Panc1 (cell line): ENCODE data around the gene PRDX5. TPM values are rescaled to one million over a fixed set of nuclear protein-coding genes. Genes with fewer than 3 reads are reported as not detected.

Experiments used
- ATAC-seq: fragments of 200-7000 bp; cut with Tn5 transposase; 2 replicates; pipeline ENCODE4 v1.9.1; 2020; ENCODE audit warnings: mild to moderate bottlenecking, moderate library complexity
- BruUV-seq: library from RNA; stranded (reverse); fragments of 400-500 nt; replicated peaks from 2 replicates; lab custom pipeline; 2021; lab: Mats Ljungman, UMichigan
- CTCF ChIA-PET: fragments of 300-600 bp; sonication (Branson Sonifier 250); formaldehyde crosslinking; loops from one replicate; lab custom pipeline; 2022; ENCODE audit warnings: antibody characterized with exemption; lab: Charles Lee
- POLR2A ChIA-PET: fragments of 300-600 bp; sonication (Branson Sonifier 250); formaldehyde crosslinking; loops from one replicate; lab custom pipeline; 2022; ENCODE audit warnings: antibody characterized with exemption; lab: Charles Lee
- DNase-seq: peaks from one replicate; pipeline ENCODE4 v3.0.0-alpha.2; 2010; ENCODE audit warnings: low read depth, low spot score
- H3K27ac ChIP-seq: 2 replicates; pipeline ENCODE4 v1.5.1; 2011; ENCODE audit warnings: mild to moderate bottlenecking, low read length, inconsistent platforms
- H3K27me3 ChIP-seq: fragments of 200-500 bp; sonication (Bioruptor generic); 2 replicates; pipeline ENCODE4 v1.6.0; 2014; ENCODE audit warnings: low read length, inconsistent platforms; ENCODE audit not compliant: control insufficient read depth, insufficient read depth
- H3K36me3 ChIP-seq: fragments of 200-500 bp; sonication (Bioruptor generic); 2 replicates; pipeline ENCODE4 v1.5.1; 2014; ENCODE audit warnings: inconsistent platforms, mild to moderate bottlenecking, low read length, moderate library complexity; ENCODE audit not compliant: control insufficient read depth, insufficient read depth
- H3K4me1 ChIP-seq: 2 replicates; pipeline ENCODE4 v1.5.1; 2011; ENCODE audit warnings: inconsistent platforms, mild to moderate bottlenecking, low read length, moderate library complexity; ENCODE audit not compliant: control insufficient read depth, insufficient read depth
- H3K4me3 ChIP-seq, 2 experiments: 2 replicates each; pipeline ENCODE4 v1.5.1; 2011 to 2012; ENCODE audit warnings: low read depth in 2 of 2, low read length in 2 of 2, mild to moderate bottlenecking in 2 of 2, inconsistent platforms in 1 of 2, moderate library complexity in 1 of 2
- H3K9me3 ChIP-seq: fragments of 200-500 bp; sonication (Bioruptor generic); 2 replicates; pipeline ENCODE4 v1.5.1; 2014; ENCODE audit warnings: low read depth, mild to moderate bottlenecking, inconsistent platforms, low read length, moderate library complexity; ENCODE audit not compliant: control insufficient read depth, insufficient read depth
- CTCF ChIP-seq: fragments of 450-650 bp; IDR thresholded peaks from 2 replicates; pipeline ENCODE4 v1.5.1; 2017; ENCODE audit warnings: mild to moderate bottlenecking
- POLR2AphosphoS5 ChIP-seq: IDR thresholded peaks from 2 replicates; pipeline ENCODE4 v1.6.1; 2012; ENCODE audit warnings: mild to moderate bottlenecking, low read depth, low read length, moderate library complexity
- SIN3A ChIP-seq: IDR thresholded peaks from 2 replicates; pipeline ENCODE4 v1.6.1; 2012; ENCODE audit warnings: low read depth, mild to moderate bottlenecking, low read length, moderate library complexity, borderline replicate concordance; ENCODE audit not compliant: insufficient read depth
- TCF7L2 ChIP-seq: IDR thresholded peaks from 2 replicates; pipeline ENCODE4 v1.6.1; 2011; ENCODE audit warnings: mild to moderate bottlenecking, low read depth, low read length, inconsistent platforms
- in situ Hi-C: cut with HindIII; loops from 2 replicates; pipeline ENCODE4 v1.10.0; 2016; ENCODE audit warnings: low sequenced_read_pairs, low pct_unique_long_range_greater_than_20kb
- intact Hi-C: fragments of 100-400 bp; cut with micrococcal nuclease; formaldehyde crosslinking; loops from one replicate; pipeline ENCODE4 v1.10.0; 2022; ENCODE audit not compliant: unreplicated experiment
- total RNA-seq: library from RNA; stranded (reverse); gene quantifications from one replicate; pipeline ENCODE4 v1.2.1, GENCODE V29; 2021; ENCODE audit not compliant: unreplicated experiment
- TF ChIP-seq, protein P1 (sequence below), 2 experiments: IDR thresholded peaks; 2 replicates each; pipeline ENCODE4 v1.6.1; 2011 to 2012; ENCODE audit warnings: low read depth in 2 of 2, control low read depth in 1 of 2, low read length in 1 of 2, mild to moderate bottlenecking in 1 of 2, moderate library complexity in 1 of 2; ENCODE audit not compliant: insufficient read depth in 1 of 2

The PRDX5 gene
- total RNA-seq, 1 experiment from 2014 or later, result 492 TPM

DNA sequence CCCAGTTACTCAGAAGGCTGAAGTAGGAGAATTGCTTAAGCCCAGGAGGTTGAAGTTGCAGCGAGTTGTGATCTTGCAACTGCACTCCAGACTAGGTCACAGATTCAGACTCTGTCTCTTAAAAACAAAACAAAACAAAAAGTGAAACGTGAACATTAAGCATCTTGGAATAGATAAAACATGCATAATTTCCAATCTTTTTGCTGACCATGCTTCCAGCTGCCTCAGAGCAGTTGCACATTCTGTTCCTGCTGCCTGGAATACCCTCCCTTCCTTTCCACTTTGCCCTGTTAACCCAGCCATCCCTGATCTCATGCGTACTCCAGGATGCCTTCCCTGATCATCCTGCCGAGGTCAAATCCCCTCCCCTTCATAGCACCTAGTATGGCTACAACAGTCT lies 21.4 kb downstream of the PRDX5 start:
- H3K9me3 ChIP-seq, result no peaks in the 10 kb centered on the region
- ChIA-PET POLR2A (no interaction called here), CTCF (no interaction called here)
- peaks cover 28% of the 10 kb centered on the region for H3K4me1 ChIP-seq
- no peaks in the 10 kb centered on the region for H3K36me3 ChIP-seq
- BruUV-seq, result no TSS peak
- intact Hi-C loops (no loop called here), in situ Hi-C loops (no loop called here)
- H3K4me3 ChIP-seq, result no peak overlapping the region
- TF ChIP-seq, protein P1, sequence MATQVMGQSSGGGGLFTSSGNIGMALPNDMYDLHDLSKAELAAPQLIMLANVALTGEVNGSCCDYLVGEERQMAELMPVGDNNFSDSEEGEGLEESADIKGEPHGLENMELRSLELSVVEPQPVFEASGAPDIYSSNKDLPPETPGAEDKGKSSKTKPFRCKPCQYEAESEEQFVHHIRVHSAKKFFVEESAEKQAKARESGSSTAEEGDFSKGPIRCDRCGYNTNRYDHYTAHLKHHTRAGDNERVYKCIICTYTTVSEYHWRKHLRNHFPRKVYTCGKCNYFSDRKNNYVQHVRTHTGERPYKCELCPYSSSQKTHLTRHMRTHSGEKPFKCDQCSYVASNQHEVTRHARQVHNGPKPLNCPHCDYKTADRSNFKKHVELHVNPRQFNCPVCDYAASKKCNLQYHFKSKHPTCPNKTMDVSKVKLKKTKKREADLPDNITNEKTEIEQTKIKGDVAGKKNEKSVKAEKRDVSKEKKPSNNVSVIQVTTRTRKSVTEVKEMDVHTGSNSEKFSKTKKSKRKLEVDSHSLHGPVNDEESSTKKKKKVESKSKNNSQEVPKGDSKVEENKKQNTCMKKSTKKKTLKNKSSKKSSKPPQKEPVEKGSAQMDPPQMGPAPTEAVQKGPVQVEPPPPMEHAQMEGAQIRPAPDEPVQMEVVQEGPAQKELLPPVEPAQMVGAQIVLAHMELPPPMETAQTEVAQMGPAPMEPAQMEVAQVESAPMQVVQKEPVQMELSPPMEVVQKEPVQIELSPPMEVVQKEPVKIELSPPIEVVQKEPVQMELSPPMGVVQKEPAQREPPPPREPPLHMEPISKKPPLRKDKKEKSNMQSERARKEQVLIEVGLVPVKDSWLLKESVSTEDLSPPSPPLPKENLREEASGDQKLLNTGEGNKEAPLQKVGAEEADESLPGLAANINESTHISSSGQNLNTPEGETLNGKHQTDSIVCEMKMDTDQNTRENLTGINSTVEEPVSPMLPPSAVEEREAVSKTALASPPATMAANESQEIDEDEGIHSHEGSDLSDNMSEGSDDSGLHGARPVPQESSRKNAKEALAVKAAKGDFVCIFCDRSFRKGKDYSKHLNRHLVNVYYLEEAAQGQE (IDR thresholded peaks at IDR 0.05; ENCODE audit: insufficient read depth in 1 of 2, low read depth in 2 of 2, low read length in 1 of 2), result no peak
- TF ChIP-seq SIN3A, result no peak
- TF ChIP-seq POLR2AphosphoS5, result no peak
- no peak for TF ChIP-seq TCF7L2
- no peak for TF ChIP-seq CTCF
- ATAC-seq, result no peak
- no peak overlapping the region for H3K27ac ChIP-seq
- DNase-seq, result no peak
- no peaks in the 10 kb centered on the region for H3K27me3 ChIP-seq

- in situ Hi-C loops (no loop called here), intact Hi-C loops (no loop called here)
- H3K4me3 ChIP-seq, result no peak within 1 kb of the TSS
- TF ChIP-seq CTCF, result no peak
- no peak for TF ChIP-seq POLR2AphosphoS5
- TF ChIP-seq, protein P1 (IDR thresholded peaks at IDR 0.05; ENCODE audit: insufficient read depth in 1 of 2, low read depth in 2 of 2, low read length in 1 of 2), result no peak
- TF ChIP-seq TCF7L2, result no peak
- no peak for TF ChIP-seq SIN3A
- H3K9me3 ChIP-seq, result no peaks in the 10 kb centered on the region
- ChIA-PET CTCF (no interaction called here), POLR2A (no interaction called here)
- no TSS peak for BruUV-seq
- peaks cover 26% of the 10 kb centered on the region for H3K4me1 ChIP-seq
- H3K27me3 ChIP-seq, result no peaks in the 10 kb centered on the region
- ATAC-seq (no peak), DNase-seq (no peak)
- no peak within 1 kb of the TSS for H3K27ac ChIP-seq
- H3K36me3 ChIP-seq, result no peaks in the 10 kb centered on the region
Observed at GRCh38 chr11:64339754-64340408, 22.0 kb downstream of the PRDX5 start, which contains the start of gene CCDC88B. CCDC88B (plus strand) TSS chr11:64340204; CDS start chr11:64340267, 63 bp downstream.
